WTC11 (cell line): ENCODE data around the gene VWF. TPM values are rescaled to one million over a fixed set of nuclear protein-coding genes. Genes with fewer than 3 reads are reported as not detected.
A peak's percentile ranks its signal among the peaks of the same experiment; 100 is the strongest.

Experiments used
- ATAC-seq: fragments of 200-7000 bp; cut with Tn5 transposase; 2 replicates; pipeline ENCODE4 v1.10.0; 2021; ENCODE audit warnings: mild to moderate bottlenecking, moderate library complexity
- CTCF ChIA-PET: fragments of 300-600 bp; sonication (Branson Sonifier 250); formaldehyde crosslinking; loops from one replicate; lab custom pipeline; 2021; ENCODE audit warnings: antibody characterized with exemption; lab: Charles Lee
- POLR2A ChIA-PET: fragments of 350-600 bp; sonication (Branson Sonifier 250); formaldehyde crosslinking; loops from one replicate; lab custom pipeline; 2021; ENCODE audit warnings: antibody characterized with exemption; lab: Charles Lee
- DNase-seq: peaks from one replicate; pipeline ENCODE4 v3.0.0; 2021; ENCODE audit warnings: low spot score
- H3K27ac Mint-ChIP-seq: 2 replicates; pipeline ENCODE4 v1.8.0; 2021; ENCODE audit warnings: mixed read lengths
- H3K27me3 Mint-ChIP-seq: 2 replicates; pipeline ENCODE4 v1.8.0; 2021; ENCODE audit warnings: low read depth, mild to moderate bottlenecking, moderate library complexity, mixed read lengths
- H3K36me3 Mint-ChIP-seq: 2 replicates; pipeline ENCODE4 v1.8.0; 2021; ENCODE audit warnings: mixed read lengths
- H3K4me1 Mint-ChIP-seq: 2 replicates; pipeline ENCODE4 v1.8.0; 2022; ENCODE audit warnings: mixed read lengths
- H3K4me3 Mint-ChIP-seq: 2 replicates; pipeline ENCODE4 v1.8.0; 2021; ENCODE audit warnings: mild to moderate bottlenecking, moderate library complexity, mixed read lengths
- H3K9me3 Mint-ChIP-seq: 2 replicates; pipeline ENCODE4 v1.8.0; 2021; ENCODE audit warnings: mixed read lengths
- CBFB ChIP-seq: sonication (generic); formaldehyde crosslinking; IDR thresholded peaks from 2 replicates; pipeline ENCODE4 v1.8.1; 2022; ENCODE audit warnings: mild to moderate bottlenecking, low read depth, missing genetic modification reagents
- CREM ChIP-seq: sonication (generic); formaldehyde crosslinking; IDR thresholded peaks from 2 replicates; pipeline ENCODE4 v1.8.1; 2022; ENCODE audit warnings: mild to moderate bottlenecking, missing genetic modification reagents, moderate library complexity
- ELF4 ChIP-seq: sonication (generic); formaldehyde crosslinking; IDR thresholded peaks from 2 replicates; pipeline ENCODE4 v1.8.1; 2022; ENCODE audit warnings: low read depth, mild to moderate bottlenecking, moderate library complexity, missing genetic modification reagents
- ETV6 ChIP-seq: sonication (generic); formaldehyde crosslinking; IDR thresholded peaks from 2 replicates; pipeline ENCODE4 v1.8.1; 2022; ENCODE audit warnings: mild to moderate bottlenecking, missing genetic modification reagents
- FOXJ3 ChIP-seq: sonication (generic); formaldehyde crosslinking; IDR thresholded peaks from 2 replicates; pipeline ENCODE4 v1.9.0; 2021; ENCODE audit warnings: missing genetic modification reagents, mild to moderate bottlenecking, borderline replicate concordance
- FOXP1 ChIP-seq: sonication (generic); formaldehyde crosslinking; IDR thresholded peaks from 2 replicates; pipeline ENCODE4 v1.8.0; 2022; ENCODE audit warnings: missing genetic modification reagents, mild to moderate bottlenecking, moderate library complexity, borderline replicate concordance
- OVOL2 ChIP-seq: fragments of 250-450 bp; sonication (Bioruptor Pico); IDR thresholded peaks from 2 replicates; pipeline ENCODE4 v1.9.0; 2021; ENCODE audit warnings: mild to moderate bottlenecking, borderline replicate concordance
- RELA ChIP-seq: sonication (generic); formaldehyde crosslinking; IDR thresholded peaks from 2 replicates; pipeline ENCODE4 v1.8.1; 2022; ENCODE audit warnings: missing genetic modification reagents, mild to moderate bottlenecking, borderline replicate concordance
- SP1 ChIP-seq: sonication (generic); formaldehyde crosslinking; conservative IDR thresholded peaks from 2 replicates; pipeline ENCODE4 v1.8.1; 2022; ENCODE audit warnings: missing genetic modification reagents
- TEAD1 ChIP-seq: sonication (generic); formaldehyde crosslinking; IDR thresholded peaks from 2 replicates; pipeline ENCODE4 v1.8.0; 2022; ENCODE audit warnings: mild to moderate bottlenecking, missing genetic modification reagents
- ZNF121 ChIP-seq: sonication (generic); formaldehyde crosslinking; IDR thresholded peaks from 2 replicates; pipeline ENCODE4 v1.8.0; 2023; ENCODE audit warnings: missing genetic modification reagents
- ZNF416 ChIP-seq: fragments of 250-450 bp; sonication (Bioruptor Pico); IDR thresholded peaks from 2 replicates; pipeline ENCODE4 v1.9.0; 2021; ENCODE audit warnings: mild to moderate bottlenecking, inconsistent platforms
- ZNF671 ChIP-seq: fragments of 250-450 bp; sonication (Bioruptor Pico); IDR thresholded peaks from 2 replicates; pipeline ENCODE4 v1.8.0; 2021; ENCODE audit warnings: mild to moderate bottlenecking
- total RNA-seq: library from RNA; stranded (reverse); gene quantifications from 3 replicates; pipeline ENCODE4 v1.2.3, GENCODE V29; 2021
- TF ChIP-seq, protein P1 (sequence below): sonication (generic); formaldehyde crosslinking; IDR thresholded peaks from 2 replicates; pipeline ENCODE4 v1.8.0; 2022; ENCODE audit warnings: mild to moderate bottlenecking, missing genetic modification reagents
- TF ChIP-seq, protein P2 (sequence below): sonication (generic); formaldehyde crosslinking; IDR thresholded peaks from 2 replicates; pipeline ENCODE4 v1.8.1; 2022; ENCODE audit warnings: mild to moderate bottlenecking, missing genetic modification reagents, moderate library complexity, borderline replicate concordance
- TF ChIP-seq, protein P3 (sequence below): sonication (generic); formaldehyde crosslinking; IDR thresholded peaks from 2 replicates; pipeline ENCODE4 v1.8.1; 2022; ENCODE audit warnings: missing genetic modification reagents, borderline replicate concordance
- TF ChIP-seq, protein P4 (sequence below): sonication (generic); formaldehyde crosslinking; IDR thresholded peaks from 2 replicates; pipeline ENCODE4 v1.8.0; 2023; ENCODE audit warnings: mild to moderate bottlenecking, missing genetic modification reagents
- TF ChIP-seq, protein P5 (sequence below): fragments of 250-450 bp; sonication (Bioruptor Pico); IDR thresholded peaks from 2 replicates; pipeline ENCODE4 v1.9.0; 2021; ENCODE audit warnings: moderate library complexity, mild to moderate bottlenecking, inconsistent platforms, borderline replicate concordance
- TF ChIP-seq, protein P6 (sequence below): sonication (generic); formaldehyde crosslinking; IDR thresholded peaks from 2 replicates; pipeline ENCODE4 v1.8.1; 2023; ENCODE audit warnings: mild to moderate bottlenecking, moderate library complexity, missing genetic modification reagents
- TF ChIP-seq, protein P7 (sequence below): sonication (generic); formaldehyde crosslinking; IDR thresholded peaks from 2 replicates; pipeline ENCODE4 v1.8.1; 2022; ENCODE audit warnings: mild to moderate bottlenecking, moderate library complexity, missing genetic modification reagents

VWF gene
- total RNA-seq, 1 experiment from 2014 or later = 0.48 TPM

DNA sequence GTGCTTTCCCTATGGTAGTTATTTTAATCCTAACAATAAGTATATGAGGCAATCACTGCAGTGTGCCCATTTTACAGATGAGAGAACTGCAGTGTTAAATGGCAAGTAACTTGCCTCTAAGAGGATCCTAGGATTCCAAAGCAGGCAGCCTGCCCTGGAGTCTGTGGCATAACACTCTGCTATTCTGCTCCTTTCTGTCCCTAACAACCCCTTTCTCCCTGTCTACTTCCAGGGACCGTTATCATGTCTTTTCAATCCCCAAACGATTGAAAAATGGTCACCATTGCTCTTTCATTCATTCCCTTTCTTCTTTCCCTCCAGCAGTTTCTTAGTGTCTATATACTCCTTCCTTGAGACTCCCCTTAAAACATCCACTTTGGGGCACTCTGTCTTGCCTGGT is 178.1 kb downstream of the VWF start:
- no peaks in the 10 kb centered on the region for H3K36me3 Mint-ChIP-seq
- ATAC-seq (no peak), DNase-seq (no peak)
- peak overlapping the region; percentile 92 for H3K4me3 Mint-ChIP-seq
- H3K4me1 Mint-ChIP-seq = peaks cover 20% of the 10 kb centered on the region
- CTCF ChIA-PET = interaction anchor here (0.9 to 2.7 kb wide), 3 partner anchors 19 to 92 kb away, joined by 3 to 22 read pairs (median 12); no protein-coding TSS in a partner anchor
- peaks cover 52% of the 10 kb centered on the region for H3K27me3 Mint-ChIP-seq
- no peak for TF ChIP-seq ZNF671 (CRISPR knock-in tag)
- TF ChIP-seq RELA (CRISPR knock-in tag) = no peak
- TF ChIP-seq FOXP1 (CRISPR knock-in tag) = no peak
- TF ChIP-seq, protein P1, sequence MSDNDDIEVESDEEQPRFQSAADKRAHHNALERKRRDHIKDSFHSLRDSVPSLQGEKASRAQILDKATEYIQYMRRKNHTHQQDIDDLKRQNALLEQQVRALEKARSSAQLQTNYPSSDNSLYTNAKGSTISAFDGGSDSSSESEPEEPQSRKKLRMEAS (CRISPR knock-in tag) = no peak
- TF ChIP-seq, protein P2, sequence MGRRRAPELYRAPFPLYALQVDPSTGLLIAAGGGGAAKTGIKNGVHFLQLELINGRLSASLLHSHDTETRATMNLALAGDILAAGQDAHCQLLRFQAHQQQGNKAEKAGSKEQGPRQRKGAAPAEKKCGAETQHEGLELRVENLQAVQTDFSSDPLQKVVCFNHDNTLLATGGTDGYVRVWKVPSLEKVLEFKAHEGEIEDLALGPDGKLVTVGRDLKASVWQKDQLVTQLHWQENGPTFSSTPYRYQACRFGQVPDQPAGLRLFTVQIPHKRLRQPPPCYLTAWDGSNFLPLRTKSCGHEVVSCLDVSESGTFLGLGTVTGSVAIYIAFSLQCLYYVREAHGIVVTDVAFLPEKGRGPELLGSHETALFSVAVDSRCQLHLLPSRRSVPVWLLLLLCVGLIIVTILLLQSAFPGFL (CRISPR knock-in tag) = no peak
- TF ChIP-seq FOXJ3 (CRISPR knock-in tag) = no peak
- no peak for TF ChIP-seq ZNF121 (CRISPR knock-in tag)
- no peak for TF ChIP-seq OVOL2 (CRISPR knock-in tag)
- TF ChIP-seq ETV6 = no peak
- TF ChIP-seq CBFB (CRISPR knock-in tag) = no peak
- TF ChIP-seq TEAD1 = no peak
- TF ChIP-seq, protein P3, sequence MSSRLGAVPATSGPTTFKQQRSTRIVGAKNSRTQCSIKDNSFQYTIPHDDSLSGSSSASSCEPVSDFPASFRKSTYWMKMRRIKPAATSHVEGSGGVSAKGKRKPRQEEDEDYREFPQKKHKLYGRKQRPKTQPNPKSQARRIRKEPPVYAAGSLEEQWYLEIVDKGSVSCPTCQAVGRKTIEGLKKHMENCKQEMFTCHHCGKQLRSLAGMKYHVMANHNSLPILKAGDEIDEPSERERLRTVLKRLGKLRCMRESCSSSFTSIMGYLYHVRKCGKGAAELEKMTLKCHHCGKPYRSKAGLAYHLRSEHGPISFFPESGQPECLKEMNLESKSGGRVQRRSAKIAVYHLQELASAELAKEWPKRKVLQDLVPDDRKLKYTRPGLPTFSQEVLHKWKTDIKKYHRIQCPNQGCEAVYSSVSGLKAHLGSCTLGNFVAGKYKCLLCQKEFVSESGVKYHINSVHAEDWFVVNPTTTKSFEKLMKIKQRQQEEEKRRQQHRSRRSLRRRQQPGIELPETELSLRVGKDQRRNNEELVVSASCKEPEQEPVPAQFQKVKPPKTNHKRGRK (CRISPR knock-in tag) = no peak
- TF ChIP-seq ELF4 (CRISPR knock-in tag) = no peak
- H3K27ac Mint-ChIP-seq = no peak overlapping the region
- H3K9me3 Mint-ChIP-seq = no peaks in the 10 kb centered on the region
- POLR2A ChIA-PET = no interaction called here

DNA sequence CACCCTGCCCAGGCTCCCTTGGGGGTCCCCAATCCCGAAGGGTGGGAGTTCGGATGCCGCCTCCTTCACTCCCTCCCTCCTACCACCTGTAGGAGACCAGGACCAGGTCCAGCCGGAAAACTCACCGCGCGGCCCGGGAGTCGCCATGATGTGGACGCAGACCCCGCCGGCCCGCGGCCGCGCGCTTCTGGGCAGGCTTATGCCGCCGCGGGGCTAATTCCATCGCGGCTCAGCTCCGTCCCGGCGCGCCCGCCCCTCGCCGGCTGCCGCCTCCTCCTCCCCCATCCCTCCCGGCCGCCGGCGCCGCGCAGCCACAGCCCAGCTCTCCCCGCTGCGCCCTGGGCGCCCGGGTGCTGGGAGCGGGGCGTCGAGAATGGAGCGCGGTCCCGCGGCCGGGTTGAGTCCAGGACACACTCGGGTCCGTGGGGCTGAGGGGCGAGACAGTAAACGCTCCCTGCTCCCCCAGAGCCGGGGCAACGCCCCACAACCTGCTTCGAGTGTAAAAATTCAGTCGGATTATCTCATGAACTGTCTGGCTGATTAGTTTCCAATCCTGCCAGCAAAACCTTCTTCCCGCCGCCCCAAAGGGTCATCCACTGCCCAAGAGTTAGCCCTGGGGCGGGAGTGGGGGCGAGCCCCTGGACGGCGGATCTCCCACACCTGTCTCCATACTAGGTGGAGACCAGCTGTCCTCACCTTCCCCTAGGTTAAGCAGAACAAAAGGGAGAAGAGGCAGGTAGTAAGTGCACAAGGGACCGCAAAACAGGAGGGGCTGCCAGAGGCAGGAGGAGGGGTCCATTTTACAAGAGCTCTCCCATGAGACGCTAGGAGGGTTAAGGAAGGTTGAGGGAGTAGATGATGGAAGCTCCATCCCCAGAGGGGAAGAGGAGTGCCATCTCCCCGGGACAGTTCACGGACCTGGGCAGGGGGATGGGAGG is 179.1 kb downstream of the VWF start, which contains the start of gene ANO2:
ANO2 (minus strand) TSS at position 189 of the 938 bp plus-strand sequence; CDS start at position 147, 42 bp downstream.
- Mint-ChIP-seq H3K9me3 (peaks cover 5% of the 10 kb centered on the region), H3K4me1 (peaks cover 27% of the 10 kb centered on the region), H3K27ac (peak within 1 kb of the TSS; percentile 78), H3K27me3 (peaks cover 52% of the 10 kb centered on the region), H3K36me3 (no peaks in the 10 kb centered on the region; the same call in 1 of the 2 replicates), H3K4me3 (peak within 1 kb of the TSS; percentile 92)
- CTCF ChIA-PET = interaction anchor here (1.2 to 2.7 kb wide), 5 partner anchors 20 to 200 kb away, joined by 3 to 22 read pairs (median 10); no protein-coding TSS in a partner anchor
- POLR2A ChIA-PET = no interaction called here
- ATAC-seq = peak; percentile 87
- peak; percentile 75 for DNase-seq
- TF ChIP-seq SP1 = peak; percentile 25; the same call in 1 of the 2 replicates
- TF ChIP-seq, protein P4, sequence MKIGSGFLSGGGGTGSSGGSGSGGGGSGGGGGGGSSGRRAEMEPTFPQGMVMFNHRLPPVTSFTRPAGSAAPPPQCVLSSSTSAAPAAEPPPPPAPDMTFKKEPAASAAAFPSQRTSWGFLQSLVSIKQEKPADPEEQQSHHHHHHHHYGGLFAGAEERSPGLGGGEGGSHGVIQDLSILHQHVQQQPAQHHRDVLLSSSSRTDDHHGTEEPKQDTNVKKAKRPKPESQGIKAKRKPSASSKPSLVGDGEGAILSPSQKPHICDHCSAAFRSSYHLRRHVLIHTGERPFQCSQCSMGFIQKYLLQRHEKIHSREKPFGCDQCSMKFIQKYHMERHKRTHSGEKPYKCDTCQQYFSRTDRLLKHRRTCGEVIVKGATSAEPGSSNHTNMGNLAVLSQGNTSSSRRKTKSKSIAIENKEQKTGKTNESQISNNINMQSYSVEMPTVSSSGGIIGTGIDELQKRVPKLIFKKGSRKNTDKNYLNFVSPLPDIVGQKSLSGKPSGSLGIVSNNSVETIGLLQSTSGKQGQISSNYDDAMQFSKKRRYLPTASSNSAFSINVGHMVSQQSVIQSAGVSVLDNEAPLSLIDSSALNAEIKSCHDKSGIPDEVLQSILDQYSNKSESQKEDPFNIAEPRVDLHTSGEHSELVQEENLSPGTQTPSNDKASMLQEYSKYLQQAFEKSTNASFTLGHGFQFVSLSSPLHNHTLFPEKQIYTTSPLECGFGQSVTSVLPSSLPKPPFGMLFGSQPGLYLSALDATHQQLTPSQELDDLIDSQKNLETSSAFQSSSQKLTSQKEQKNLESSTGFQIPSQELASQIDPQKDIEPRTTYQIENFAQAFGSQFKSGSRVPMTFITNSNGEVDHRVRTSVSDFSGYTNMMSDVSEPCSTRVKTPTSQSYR = 0 out of 2 replicates have a peak, but pooled peaks have one; percentile 33
- TF ChIP-seq, protein P5, sequence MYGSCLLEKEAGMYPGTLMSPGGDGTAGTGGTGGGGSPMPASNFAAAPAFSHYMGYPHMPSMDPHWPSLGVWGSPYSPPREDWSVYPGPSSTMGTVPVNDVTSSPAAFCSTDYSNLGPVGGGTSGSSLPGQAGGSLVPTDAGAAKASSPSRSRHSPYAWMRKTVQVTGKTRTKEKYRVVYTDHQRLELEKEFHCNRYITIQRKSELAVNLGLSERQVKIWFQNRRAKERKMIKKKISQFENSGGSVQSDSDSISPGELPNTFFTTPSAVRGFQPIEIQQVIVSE (CRISPR knock-in tag) = no peak
- TF ChIP-seq, protein P1 (CRISPR knock-in tag) = 0 out of 2 replicates have a peak, but pooled peaks have one; percentile 12
- 0 out of 2 replicates have a peak, but pooled peaks have one; percentile 14 for TF ChIP-seq TEAD1
- 0 out of 2 replicates have a peak, but pooled peaks have one; percentile 66 for TF ChIP-seq ZNF416 (CRISPR knock-in tag)
- no peak for TF ChIP-seq ETV6
- 0 out of 2 replicates have a peak, but pooled peaks have one; percentile 29 for TF ChIP-seq CREM (CRISPR knock-in tag)
- TF ChIP-seq, protein P6, sequence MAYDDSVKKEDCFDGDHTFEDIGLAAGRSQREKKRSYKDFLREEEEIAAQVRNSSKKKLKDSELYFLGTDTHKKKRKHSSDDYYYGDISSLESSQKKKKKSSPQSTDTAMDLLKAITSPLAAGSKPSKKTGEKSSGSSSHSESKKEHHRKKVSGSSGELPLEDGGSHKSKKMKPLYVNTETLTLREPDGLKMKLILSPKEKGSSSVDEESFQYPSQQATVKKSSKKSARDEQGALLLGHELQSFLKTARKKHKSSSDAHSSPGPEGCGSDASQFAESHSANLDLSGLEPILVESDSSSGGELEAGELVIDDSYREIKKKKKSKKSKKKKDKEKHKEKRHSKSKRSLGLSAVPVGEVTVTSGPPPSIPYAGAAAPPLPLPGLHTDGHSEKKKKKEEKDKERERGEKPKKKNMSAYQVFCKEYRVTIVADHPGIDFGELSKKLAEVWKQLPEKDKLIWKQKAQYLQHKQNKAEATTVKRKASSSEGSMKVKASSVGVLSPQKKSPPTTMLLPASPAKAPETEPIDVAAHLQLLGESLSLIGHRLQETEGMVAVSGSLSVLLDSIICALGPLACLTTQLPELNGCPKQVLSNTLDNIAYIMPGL (CRISPR knock-in tag) = peak; percentile 63
- TF ChIP-seq, protein P7, sequence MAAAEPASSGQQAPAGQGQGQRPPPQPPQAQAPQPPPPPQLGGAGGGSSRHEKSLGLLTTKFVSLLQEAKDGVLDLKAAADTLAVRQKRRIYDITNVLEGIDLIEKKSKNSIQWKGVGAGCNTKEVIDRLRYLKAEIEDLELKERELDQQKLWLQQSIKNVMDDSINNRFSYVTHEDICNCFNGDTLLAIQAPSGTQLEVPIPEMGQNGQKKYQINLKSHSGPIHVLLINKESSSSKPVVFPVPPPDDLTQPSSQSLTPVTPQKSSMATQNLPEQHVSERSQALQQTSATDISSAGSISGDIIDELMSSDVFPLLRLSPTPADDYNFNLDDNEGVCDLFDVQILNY (CRISPR knock-in tag) = peak; percentile 78; the same call in 1 of the 2 replicates
